HepG2 (cell line): ENCODE measurements around the gene SGSH. TPM values are rescaled to one million over a fixed set of nuclear protein-coding genes. Genes with fewer than 3 reads are reported as not detected.

Experiments used
- ATAC-seq: fragments of 200-7000 bp; cut with Tn5 transposase; 3 replicates; pipeline ENCODE4 v1.9.1; 2020; ENCODE audit warnings: mild to moderate bottlenecking, moderate library complexity
- BruUV-seq: library from RNA; stranded (reverse); fragments of 400-500 nt; replicated peaks from 2 replicates; lab custom pipeline; 2021; lab: Mats Ljungman, UMichigan
- CTCF ChIA-PET: fragments of 300-600 bp; formaldehyde crosslinking; extraction: SDS; loops from one replicate; lab custom pipeline; 2021; ENCODE audit warnings: low total read pairs, inconsistent platforms, low intra/inter-chr PET ratio; lab: Yijun Ruan, JAX
- POLR2A ChIA-PET: fragments of 350-600 bp; sonication (Branson Sonifier 250); formaldehyde crosslinking; loops from one replicate; lab custom pipeline; 2020; ENCODE audit warnings: antibody characterized with exemption, inconsistent platforms; lab: Yijun Ruan, JAX
- DNase-seq: peaks from one replicate; pipeline ENCODE4 v3.0.0-alpha.2; 2015; ENCODE audit warnings: low spot score
- FAIRE-seq: peaks from 3 replicates; lab custom pipeline; 2011; peaks lifted over from hg19 to GRCh38; lab: Jason Lieb, UNC
- H2AFZ ChIP-seq: one replicate; pipeline ENCODE4 v1.6.1; 2011; ENCODE audit warnings: low read length, inconsistent platforms
- H3K27ac ChIP-seq: fragments of 300-600 bp; 3 replicates; pipeline ENCODE4 v1.8.0; 2011; ENCODE audit warnings: mixed run types, mild to moderate bottlenecking, mixed read lengths, low read length, inconsistent platforms; ENCODE audit not compliant: insufficient read depth; ENCODE audit errors: extremely low read length
- H3K27me3 ChIP-seq, 2 experiments: fragments of 200-600 bp in 1 of 2; 2 replicates in 1 of 2; 3 replicates in 1 of 2; pipeline versions ENCODE4 v1.6.0 to v1.8.0; 2011; ENCODE audit warnings: low read length in 2 of 2, mild to moderate bottlenecking in 2 of 2, moderate library complexity in 2 of 2, inconsistent platforms in 1 of 2; ENCODE audit not compliant: insufficient read depth in 2 of 2, control insufficient read depth in 1 of 2
- H3K36me3 ChIP-seq, 2 experiments: fragments of 200-600 bp in 1 of 2; replicated peaks in 1 of 2; 2 replicates in 1 of 2; 3 replicates in 1 of 2; pipeline versions ENCODE4 v1.5.1 to v1.8.0; 2011; ENCODE audit warnings: low read length in 2 of 2, inconsistent platforms in 1 of 2; ENCODE audit not compliant: insufficient read depth in 2 of 2, control insufficient read depth in 1 of 2
- H3K4me1 ChIP-seq: 2 replicates; pipeline ENCODE4 v1.5.1; 2012; ENCODE audit warnings: low read length, inconsistent platforms; ENCODE audit not compliant: insufficient read depth
- H3K4me2 ChIP-seq: 2 replicates; pipeline ENCODE4 v1.6.0; 2011; ENCODE audit warnings: low read depth, low read length, inconsistent platforms
- H3K4me3 ChIP-seq, 3 experiments: fragments of 200-600 bp in 1 of 3; sonication (generic), shearing (Covaris generic) in 1 of 3; replicated peaks in 1 of 3; 2 replicates each; pipeline ENCODE4 v1.5.1; 2011 to 2016; ENCODE audit warnings: low read length in 3 of 3, inconsistent platforms in 2 of 3, low read depth in 2 of 3, mild to moderate bottlenecking in 2 of 3, control low read depth in 1 of 3, mixed read lengths in 1 of 3; ENCODE audit not compliant: insufficient read depth in 1 of 3
- H3K79me2 ChIP-seq: one replicate; pipeline ENCODE4 v1.6.1; 2011; ENCODE audit warnings: low read length, inconsistent platforms; ENCODE audit not compliant: insufficient read depth
- H3K9ac ChIP-seq: 2 replicates; pipeline ENCODE4 v1.6.0; 2011; ENCODE audit warnings: mild to moderate bottlenecking, low read depth, low read length, inconsistent platforms; ENCODE audit not compliant: insufficient read depth
- H3K9me3 ChIP-seq: 2 replicates; pipeline ENCODE4 v1.5.1; 2012; ENCODE audit warnings: mild to moderate bottlenecking, low read length
- H4K20me1 ChIP-seq: 2 replicates; pipeline ENCODE4 v1.6.0; 2011; ENCODE audit warnings: inconsistent platforms, mild to moderate bottlenecking, low read length, moderate library complexity; ENCODE audit not compliant: insufficient read depth
- EP300 ChIP-seq, 3 experiments: sonication (generic) in 1 of 3; formaldehyde crosslinking in 1 of 3; IDR thresholded peaks; 2 replicates each; pipeline versions ENCODE4 v1.5.1 to v1.6.1; 2011 to 2020; ENCODE audit warnings: low read depth in 2 of 3, low read length in 2 of 3, borderline replicate concordance in 1 of 3, improper control_type of control experiment in 1 of 3, mild to moderate bottlenecking in 1 of 3, missing genetic modification reagents in 1 of 3, moderate library complexity in 1 of 3
- HNF1A ChIP-seq, 2 experiments: sonication (generic) in 1 of 2; formaldehyde crosslinking in 1 of 2; IDR thresholded peaks; 2 replicates each; pipeline versions ENCODE4 v1.4.0 to v1.6.1; 2016 to 2020; ENCODE audit warnings: borderline replicate concordance in 1 of 2, low read depth in 1 of 2, mild to moderate bottlenecking in 1 of 2, missing genetic modification reagents in 1 of 2
- IRF1 ChIP-seq: sonication (generic); formaldehyde crosslinking; IDR thresholded peaks from 2 replicates; pipeline ENCODE4 v1.4.0; 2020; ENCODE audit warnings: low read depth, mild to moderate bottlenecking, missing genetic modification reagents
- MLXIP ChIP-seq: sonication (generic); formaldehyde crosslinking; IDR thresholded peaks from 2 replicates; pipeline ENCODE4 v1.9.0; 2021; ENCODE audit warnings: missing genetic modification reagents, borderline replicate concordance
- MXD1 ChIP-seq: sonication (generic); formaldehyde crosslinking; IDR thresholded peaks from 2 replicates; pipeline ENCODE4 v1.4.0; 2020; ENCODE audit warnings: mild to moderate bottlenecking, missing genetic modification reagents
- ZFP82 ChIP-seq: sonication (generic); formaldehyde crosslinking; IDR thresholded peaks from 2 replicates; pipeline ENCODE4 v1.5.1; 2020; ENCODE audit warnings: mild to moderate bottlenecking, missing genetic modification reagents, borderline replicate concordance
- ZNF564 ChIP-seq: sonication (generic); formaldehyde crosslinking; IDR thresholded peaks from 2 replicates; pipeline ENCODE4 v1.8.1; 2023; ENCODE audit warnings: mild to moderate bottlenecking, missing genetic modification reagents
- WGBS: methylation state at CpG from one replicate; pipeline ENCODE4 v1.1.6; 2017; ENCODE audit warnings: low lambda C conversion rate; 5-methylcytosine and 5-hydroxymethylcytosine counted together
- in situ Hi-C: cut with HindIII; loops from 2 replicates; pipeline ENCODE4 v1.10.0; 2017; ENCODE audit warnings: low pct_unique_long_range_greater_than_20kb; ENCODE audit not compliant: extremely low pct_ligation_motif_present
- intact Hi-C: fragments of 100-400 bp; cut with micrococcal nuclease; formaldehyde crosslinking; loops from one replicate; pipeline ENCODE4 v1.10.0; 2022; ENCODE audit not compliant: unreplicated experiment
- polyA plus RNA-seq, 8 experiments: library from polyadenylated mRNA; depleted of rRNA in 3 of 8; stranded (reverse) in 7 of 8; unstranded in 1 of 8; fragments of >200 nt; fragmentation: Illumina TruSeq in 4 of 8; extraction: Trizol in 4 of 8; gene quantifications; 2 replicates each; pipeline versions ENCODE4 v1.2.1 to v1.2.3, GENCODE V29; 2011 to 2016; ENCODE audit warnings: low read depth in 4 of 8, missing spikeins in 1 of 8, mixed read lengths in 1 of 8; ENCODE audit not compliant: insufficient read depth in 1 of 8
- total RNA-seq, 5 experiments: library from RNA; depleted of rRNA; stranded (reverse); fragments of >200 nt; fragmentation: Illumina TruSeq; extraction: Trizol; gene quantifications; 2 replicates each; pipeline ENCODE4 v1.2.3, GENCODE V29; 2016; ENCODE audit warnings: low read depth in 1 of 5
- TF ChIP-seq, protein P1 (sequence below): sonication (generic); formaldehyde crosslinking; IDR thresholded peaks from 2 replicates; pipeline ENCODE4 v1.8.1; 2023; ENCODE audit warnings: mild to moderate bottlenecking, missing genetic modification reagents

The SGSH gene
- total and polyA plus RNA-seq, 2 of the 13 experiments (the other 11 are each of a cell fraction or from before 2014, with no cell fraction given): 12.2 to 17.6 TPM

DNA sequence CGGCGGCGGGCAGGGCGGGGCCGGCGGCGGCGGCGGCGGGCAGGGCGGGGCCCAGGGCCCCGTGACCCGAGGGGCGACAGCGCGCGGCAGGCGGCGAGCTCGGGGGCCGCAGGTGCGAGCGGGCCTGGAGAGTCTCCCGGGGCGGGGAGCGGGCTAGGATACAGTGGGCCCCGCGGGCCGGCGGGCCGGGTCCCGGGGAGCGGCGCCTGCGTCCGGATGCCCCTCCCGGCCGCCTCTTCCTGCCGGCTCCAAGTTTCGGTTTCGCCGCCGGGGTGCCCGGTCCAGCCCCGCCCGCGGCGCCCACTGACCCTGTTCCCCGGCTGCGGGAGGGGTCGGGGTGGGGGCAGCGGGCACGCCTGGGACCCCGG lies 40.6 kb upstream of the SGSH start, which contains the start of gene RNF213 (continued):
- peak; percentile 15; the same call in 1 of the 2 replicates for TF ChIP-seq MLXIP (CRISPR knock-in tag)
- peak; percentile 17; the same call in 1 of the 2 replicates for TF ChIP-seq MXD1 (CRISPR knock-in tag)
- TF ChIP-seq IRF1 (CRISPR knock-in tag): peak; percentile 64; the same call in 1 of the 2 replicates

- H3K9ac ChIP-seq: peak overlapping the region; percentile 67
- 3% methylated on average over 31 of the region's 63 CpGs for WGBS
- peak overlapping the region; percentile 60 for H3K27ac ChIP-seq
- ATAC-seq: peak; percentile 64
- peak overlapping the region; percentile 52 to 76 (median 54) for H3K4me3 ChIP-seq
- FAIRE-seq: no peak
- intact Hi-C loops: no loop called here
- CTCF ChIA-PET: no interaction called here
- no peaks in the 10 kb centered on the region; a peak in 1 of 5 replicates for H3K27me3 ChIP-seq
- no peaks in the 10 kb centered on the region for H3K36me3 ChIP-seq
- DNase-seq: peak; percentile 59
- H2AFZ ChIP-seq: no peak overlapping the region
- POLR2A ChIA-PET: interaction anchor here (1.5 to 1.6 kb wide), 3 partner anchors 112 to 195 kb away, joined by 6 read pairs; partner anchors contain the start of gene EIF4A3
- H3K4me2 ChIP-seq: peak overlapping the region; percentile 89
- in situ Hi-C loops: no loop called here
- no TSS peak for BruUV-seq
- no peaks in the 10 kb centered on the region for H4K20me1 ChIP-seq
- H3K9me3 ChIP-seq: no peaks in the 10 kb centered on the region
- H3K4me1 ChIP-seq: peaks cover 50% of the 10 kb centered on the region
- peaks cover 4% of the 10 kb centered on the region for H3K79me2 ChIP-seq
- TF ChIP-seq, protein P1, sequence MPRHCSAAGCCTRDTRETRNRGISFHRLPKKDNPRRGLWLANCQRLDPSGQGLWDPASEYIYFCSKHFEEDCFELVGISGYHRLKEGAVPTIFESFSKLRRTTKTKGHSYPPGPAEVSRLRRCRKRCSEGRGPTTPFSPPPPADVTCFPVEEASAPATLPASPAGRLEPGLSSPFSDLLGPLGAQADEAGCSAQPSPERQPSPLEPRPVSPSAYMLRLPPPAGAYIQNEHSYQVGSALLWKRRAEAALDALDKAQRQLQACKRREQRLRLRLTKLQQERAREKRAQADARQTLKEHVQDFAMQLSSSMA (CRISPR knock-in tag): no peak
- no peak for TF ChIP-seq HNF1A (IDR thresholded peaks at IDR 0.05; ENCODE audit: low read depth)
- no peak for TF ChIP-seq HNF1A (CRISPR knock-in tag; IDR thresholded peaks at IDR 0.05; ENCODE audit: borderline replicate concordance)
- TF ChIP-seq EP300 (IDR thresholded peaks at IDR 0.05; ENCODE audit: low read depth in 2 of 2, low read length in 2 of 2): no peak
- no peak for TF ChIP-seq EP300 (CRISPR knock-in tag; IDR thresholded peaks at IDR 0.05; ENCODE audit: borderline replicate concordance)
- peak; percentile 50; the same call in 1 of the 2 replicates for TF ChIP-seq ZNF564 (CRISPR knock-in tag)
- TF ChIP-seq ZFP82: peak; percentile 81; the same call in 1 of the 2 replicates
Measured at GRCh38 chr17:80260069-80260535, 40.0 kb upstream of the SGSH start.
